GM19438 (cell line): ENCODE measurements around the gene PPM1K.
A peak's percentile ranks its signal among the peaks of the same experiment; 100 is the strongest.

Experiments
- ATAC-seq: cut with Tn5 transposase; IDR thresholded peaks from one replicate; pipeline ENCODE4 v1.9.1; 2021; ENCODE audit warnings: low read depth; ENCODE audit not compliant: unreplicated experiment

PPM1K gene

GRCh38 chr4:88223516-88223915 is 60.8 kb downstream of the PPM1K start:
- no peak for ATAC-seq

- ATAC-seq, result peak; percentile 72
Measured at GRCh38 chr4:88219099-88219498, 65.3 kb downstream of the PPM1K start.

- ATAC-seq, result no peak
Measured at GRCh38 chr4:88217169-88217568, 67.2 kb downstream of the PPM1K start.

GRCh38 chr4:88216395-88216794 is 68.0 kb downstream of the PPM1K start:
- ATAC-seq, result no peak

GRCh38 chr4:88215351-88215750 is 69.0 kb downstream of the PPM1K start:
- no peak for ATAC-seq

GRCh38 chr4:88212253-88212561 is 72.2 kb downstream of the PPM1K start:
- peak; percentile 13 for ATAC-seq

GRCh38 chr4:88211473-88212252 is 72.7 kb downstream of the PPM1K start:
- peak; percentile 56 for ATAC-seq

- no peak for ATAC-seq
Measured at GRCh38 chr4:88208156-88208555, 76.2 kb downstream of the PPM1K start.
